NB4 (cell line): ENCODE results near the gene ASRGL1.

Source experiments
- DNase-seq: peaks from one replicate; pipeline ENCODE4 v3.0.0; 2010; ENCODE audit warnings: low read depth
- H3K4me3 ChIP-seq: one replicate; pipeline ENCODE4 v1.5.1; 2011; ENCODE audit warnings: mild to moderate bottlenecking, low read depth, low read length, moderate library complexity
- CTCF ChIP-seq: IDR thresholded peaks from one replicate; pipeline ENCODE4 v1.5.1; 2012; ENCODE audit warnings: low read depth, low read length
- MAX ChIP-seq: IDR thresholded peaks from 2 replicates; pipeline ENCODE4 v1.6.1; 2011; ENCODE audit warnings: low read depth, low read length
- MYC ChIP-seq: IDR thresholded peaks from 2 replicates; pipeline ENCODE4 v1.6.1; 2011; ENCODE audit warnings: low read depth, low read length
- POLR2A ChIP-seq: IDR thresholded peaks from 2 replicates; pipeline ENCODE4 v1.6.1; 2011; ENCODE audit warnings: mild to moderate bottlenecking; ENCODE audit not compliant: insufficient read length; ENCODE audit errors: extremely low read depth

The ASRGL1 gene

GRCh38 chr11:62391642-62392425, 54.6 kb downstream of the ASRGL1 start:
- DNase-seq = no peak
- no peak for TF ChIP-seq CTCF
- no peak for TF ChIP-seq MYC
- no peak for TF ChIP-seq POLR2A
- no peak for TF ChIP-seq MAX
- no peak overlapping the region for H3K4me3 ChIP-seq

- DNase-seq = no peak
- no peak overlapping the region for H3K4me3 ChIP-seq
- no peak for TF ChIP-seq CTCF
- TF ChIP-seq MAX = no peak
- TF ChIP-seq POLR2A = no peak
- no peak for TF ChIP-seq MYC
These were observed 55.3 kb downstream of the ASRGL1 start for GRCh38 chr11:62392506-62392905.

GRCh38 chr11:62393061-62393611, 55.9 kb downstream of the ASRGL1 start:
- TF ChIP-seq CTCF (peak; percentile 24), MAX (no peak)
- H3K4me3 ChIP-seq = no peak overlapping the region
- peak; percentile 36 for DNase-seq

- DNase-seq = no peak
- TF ChIP-seq MYC = no peak
- H3K4me3 ChIP-seq = no peak overlapping the region
These were observed 56.5 kb downstream of the ASRGL1 start for GRCh38 chr11:62393735-62394134.

- DNase-seq = peak; percentile 85
- TF ChIP-seq MYC = no peak
- peak; percentile 54 for TF ChIP-seq CTCF
- TF ChIP-seq POLR2A = no peak
- no peak for TF ChIP-seq MAX
- no peak overlapping the region for H3K4me3 ChIP-seq
These were observed 57.7 kb downstream of the ASRGL1 start for GRCh38 chr11:62394825-62395538.

- no peak overlapping the region for H3K4me3 ChIP-seq
- no peak for DNase-seq
- TF ChIP-seq MAX = no peak
- TF ChIP-seq CTCF = no peak
- no peak for TF ChIP-seq POLR2A
- no peak for TF ChIP-seq MYC
These were observed 58.8 kb downstream of the ASRGL1 start for GRCh38 chr11:62395885-62396551.
